HEK293T (cell line): Measurements from ENCODE around the gene IMPDH2.

Experiments
- NFRKB ChIP-seq: fragments of 450-650 bp; IDR thresholded peaks from 2 replicates; pipeline ENCODE4 v1.6.1; 2016; ENCODE audit warnings: mild to moderate bottlenecking, moderate library complexity
- SUZ12 ChIP-seq: fragments of 450-650 bp; IDR thresholded peaks from 2 replicates; pipeline ENCODE4 v1.6.1; 2016; ENCODE audit warnings: mild to moderate bottlenecking

GRCh38 chr3:48989796-48990635 lies 39.2 kb downstream of the IMPDH2 start, which contains the start of gene P4HTM:
- TF ChIP-seq SUZ12 (no peak), NFRKB (no peak)
